ENCODE results near the gene ABCD3. TPM values are rescaled to one million over a fixed set of nuclear protein-coding genes. Genes with fewer than 3 reads are reported as not detected.
A peak's percentile ranks its signal among the peaks of the same experiment; 100 is the strongest.
"Not testable (repeated sequence)": the region's sequence is repeated elsewhere in the genome, so short reads cannot be mapped to it uniquely, and the experiment has no call there.

The ABCD3 gene
- total RNA-seq, 4 donors from 2014 or later: 37.9 to 90.2 (median 51.9) TPM

GRCh38 chr1:94416901-94417727 is 1.1 kb upstream of the ABCD3 start:
- H3K4me3 ChIP-seq: peak overlapping the region; percentile 45 to 96 (median 74)
- H3K36me3 ChIP-seq: no peaks in the 10 kb centered on the region
- TF ChIP-seq EP300 (IDR thresholded peaks at IDR 0.05): peak in 1 of 2 donors; percentile 4
- TF ChIP-seq CTCF (IDR thresholded peaks at IDR 0.05): no peak
- peak overlapping the region; percentile 90 to 94 (median 91) for H3K27ac ChIP-seq
- DNase-seq (ENCODE audit: low spot score in 2 of 2): peak in 1 of 2 donors; percentile 66
- WGBS, 2 donors: 21 to 24% methylated on average over 15 of the region's 15 CpGs
- no peaks in the 10 kb centered on the region for H3K9me3 ChIP-seq
- peaks cover 0 to 51% (median 29%) of the 10 kb centered on the region in 4 donors for H3K4me1 ChIP-seq
- no peaks in the 10 kb centered on the region for H3K27me3 ChIP-seq

GRCh38 chr1:94417728-94417977 is 536 bp upstream of the ABCD3 start:
- WGBS, 2 donors: 0 to 1% methylated on average over 9 of the region's 9 CpGs
- peak overlapping the region; percentile 45 to 96 (median 74) for H3K4me3 ChIP-seq
- no peaks in the 10 kb centered on the region for H3K9me3 ChIP-seq
- no peak for TF ChIP-seq POLR2A (IDR thresholded peaks at IDR 0.05)
- TF ChIP-seq CTCF (IDR thresholded peaks at IDR 0.05): no peak
- no peak for TF ChIP-seq EP300 (IDR thresholded peaks at IDR 0.05)
- peaks cover 0 to 56% (median 31%) of the 10 kb centered on the region in 4 donors for H3K4me1 ChIP-seq
- no peaks in the 10 kb centered on the region for H3K36me3 ChIP-seq
- DNase-seq (ENCODE audit: low spot score in 2 of 2): no peak
- H3K27me3 ChIP-seq: no peaks in the 10 kb centered on the region
- peak overlapping the region; percentile 90 to 94 (median 91) for H3K27ac ChIP-seq

GRCh38 chr1:94418664-94419655 is 771 bp downstream of the ABCD3 start:
- H3K27me3 ChIP-seq: no peaks in the 10 kb centered on the region
- peak; percentile 19 to 51 for DNase-seq (ENCODE audit: low spot score in 2 of 2)
- H3K27ac ChIP-seq: peak overlapping the region; percentile 90 to 94 (median 91)
- TF ChIP-seq CTCF (IDR thresholded peaks at IDR 0.05) (no peak), POLR2A (IDR thresholded peaks at IDR 0.05) (no peak), EP300 (IDR thresholded peaks at IDR 0.05) (no peak)
- H3K9me3 ChIP-seq: no peaks in the 10 kb centered on the region
- H3K4me3 ChIP-seq: peak overlapping the region; percentile 61 to 97 (median 92)
- peaks cover 0 to 67% (median 33%) of the 10 kb centered on the region in 4 donors for H3K4me1 ChIP-seq
- no peaks in the 10 kb centered on the region for H3K36me3 ChIP-seq
- 3 to 6% methylated on average over 27 to 49 of the region's 52 CpGs for WGBS, 2 donors

GRCh38 chr1:94422115-94422820 is 4.1 kb downstream of the ABCD3 start:
- TF ChIP-seq POLR2A (IDR thresholded peaks at IDR 0.05): no peak
- TF ChIP-seq EP300 (IDR thresholded peaks at IDR 0.05): no peak
- peaks cover 0 to 66% (median 28%) of the 10 kb centered on the region in 4 donors for H3K4me1 ChIP-seq
- H3K27ac ChIP-seq: no peak overlapping the region
- WGBS, 2 donors: 81 to 90% methylated on average over 8 of the region's 8 CpGs
- H3K27me3 ChIP-seq: no peaks in the 10 kb centered on the region
- H3K9me3 ChIP-seq: no peaks in the 10 kb centered on the region
- no peak overlapping the region for H3K4me3 ChIP-seq
- DNase-seq (ENCODE audit: low spot score in 2 of 2): no peak
- H3K36me3 ChIP-seq: no peaks in the 10 kb centered on the region

DNA sequence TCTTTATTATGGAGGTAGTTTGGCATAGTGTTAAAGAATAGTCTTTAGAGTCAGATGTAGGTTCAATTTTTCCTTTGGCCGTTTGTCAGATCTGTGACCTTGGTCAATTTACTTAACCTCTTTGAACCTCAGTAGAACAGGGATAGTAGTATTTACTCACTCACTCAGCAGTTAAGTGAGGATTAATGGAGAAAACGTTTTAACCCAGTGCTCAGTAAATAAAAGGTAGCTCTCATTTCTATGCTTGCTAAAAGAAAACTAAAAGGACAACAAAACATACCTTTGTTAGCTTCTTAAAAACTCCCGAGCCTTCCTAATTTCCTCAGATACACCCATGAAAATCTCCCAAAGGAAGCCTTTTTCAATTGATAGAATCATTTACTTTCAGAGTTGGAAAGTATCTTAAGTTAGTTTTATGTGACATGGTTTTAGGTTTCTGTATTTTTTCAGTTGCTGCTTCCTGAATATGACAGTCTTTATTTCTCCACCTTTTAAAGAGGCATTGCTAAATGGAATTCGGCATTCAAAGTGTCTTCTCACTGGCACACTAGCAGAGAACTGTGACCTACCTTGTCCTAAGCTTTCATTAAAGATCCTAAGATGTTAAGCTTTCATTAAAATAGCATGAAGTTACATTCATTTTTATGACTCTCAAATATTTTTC is 7.8 kb downstream of the ABCD3 start:
- 12 to 13% methylated on average over 4 of the region's 4 CpGs for WGBS, 2 donors
- Histone ChIP-seq H3K36me3 (no peaks in the 10 kb centered on the region), H3K27ac (no peak overlapping the region), H3K4me3 (no peak overlapping the region), H3K4me1 (peaks cover 0 to 47% (median 20%) of the 10 kb centered on the region in 4 donors), H3K9me3 (no peaks in the 10 kb centered on the region), H3K27me3 (no peaks in the 10 kb centered on the region)
- DNase-seq (ENCODE audit: low spot score in 2 of 2): no peak
- TF ChIP-seq POLR2A (IDR thresholded peaks at IDR 0.05) (no peak), EP300 (IDR thresholded peaks at IDR 0.05) (no peak), CTCF (IDR thresholded peaks at IDR 0.05) (no peak)

- WGBS, 2 donors: 96% methylated on average over 9 of the region's 9 CpGs
- H3K27ac ChIP-seq; H3K36me3 ChIP-seq; H3K27me3 ChIP-seq; DNase-seq (ENCODE audit: low spot score in 2 of 2); H3K9me3 ChIP-seq; H3K4me3 ChIP-seq: not testable (repeated sequence)
- H3K4me1 ChIP-seq: peaks cover 0 to 45% (median 18%) of the 10 kb centered on the region in 4 donors
Measured at GRCh38 chr1:94426485-94426870, 8.3 kb downstream of the ABCD3 start.

Data from tibial nerve (tissue), 4 donors.